Chondrocyte (in vitro differentiated cells): Measurements from ENCODE around the gene BEND3. TPM values are rescaled to one million over a fixed set of nuclear protein-coding genes. Genes with fewer than 3 reads are reported as not detected.

Experiments used
- total RNA-seq: library from RNA; stranded (reverse); gene quantifications from 3 replicates; pipeline ENCODE4 v1.2.1, GENCODE V29; 2021

BEND3 gene
- total RNA-seq, 1 donor from 2014 or later: 3.6 TPM

Other genes starting within 250 kb of the BEND3 start
- gene CD24, start 140.8 kb downstream of the BEND3 start, total RNA-seq: 1.3 to 2.8 TPM (median 1.8 TPM) in 3 replicates
- gene MTRES1, start 87.3 kb downstream of the BEND3 start, total RNA-seq: 15.5 to 19.0 TPM (median 18.9 TPM) in 3 replicates